Subcutaneous abdominal adipose tissue (tissue), 5 donors: Measurements from ENCODE around the gene RXRA.

ENCODE experiments used
- H3K27ac ChIP-seq: one replicate; pipeline ENCODE4 v1.7.0; 2013; ENCODE audit warnings: low read depth, mild to moderate bottlenecking, inconsistent platforms, low read length, moderate library complexity
- H3K27me3 ChIP-seq, 5 donors: one replicate each; pipeline ENCODE4 v1.7.0; 2013; ENCODE audit warnings: low read length in 5 of 5, inconsistent platforms in 1 of 5; ENCODE audit not compliant: control insufficient read depth in 5 of 5, insufficient read depth in 4 of 5
- H3K36me3 ChIP-seq, 5 donors: one replicate each; pipeline ENCODE4 v1.7.0; 2013; ENCODE audit warnings: low read length in 5 of 5; ENCODE audit not compliant: control insufficient read depth in 5 of 5, insufficient read depth in 5 of 5
- H3K4me1 ChIP-seq, 5 donors: one replicate each; pipeline ENCODE4 v1.7.0; 2013; ENCODE audit warnings: low read length in 5 of 5, mild to moderate bottlenecking in 3 of 5, moderate library complexity in 1 of 5; ENCODE audit not compliant: control insufficient read depth in 5 of 5, insufficient read depth in 5 of 5
- H3K4me3 ChIP-seq, 5 donors: one replicate each; pipeline ENCODE4 v1.7.0; 2013; ENCODE audit warnings: low read length in 5 of 5, low read depth in 1 of 5
- H3K9ac ChIP-seq, 5 donors: one replicate each; pipeline ENCODE4 v1.7.0; 2013; ENCODE audit warnings: low read length in 5 of 5, mild to moderate bottlenecking in 4 of 5, moderate library complexity in 3 of 5
- H3K9me3 ChIP-seq, 5 donors: one replicate each; pipeline ENCODE4 v1.7.0; 2013; ENCODE audit warnings: low read length in 5 of 5; ENCODE audit not compliant: control insufficient read depth in 5 of 5
- donor health status: healthy.
- donor health status: healthy.
- donor health status: healthy.
- donor health status: healthy.
- donor health status: healthy.

The RXRA gene

DNA sequence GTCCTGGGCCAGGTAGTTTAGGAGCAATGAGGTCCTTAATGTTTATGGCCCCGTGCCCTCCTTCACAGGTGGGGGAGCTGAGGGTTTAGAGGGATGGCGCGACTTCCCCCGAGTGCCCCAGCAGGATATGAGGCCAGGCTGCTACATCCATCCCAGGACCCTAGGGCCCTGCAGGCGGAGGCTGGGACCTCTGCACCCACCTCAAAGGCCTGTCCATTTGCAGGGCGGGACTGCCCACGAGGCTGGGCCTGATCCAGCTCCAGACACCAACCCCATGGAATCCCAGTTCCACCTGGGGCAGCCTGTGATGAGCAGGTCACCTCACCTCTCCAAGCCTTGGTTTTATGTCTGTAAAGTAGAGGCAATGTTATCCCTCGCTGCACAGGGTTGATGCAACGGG lies 142.1 kb downstream of the RXRA start:
- no peaks in the 10 kb centered on the region for H3K9me3 ChIP-seq
- H3K27ac ChIP-seq, result no peak overlapping the region
- peaks cover 0 to 21% (median 4%) of the 10 kb centered on the region in 5 donors for H3K4me1 ChIP-seq
- peaks cover 0 to 4% (median 0%) of the 10 kb centered on the region in 5 donors for H3K27me3 ChIP-seq
- no peak overlapping the region for H3K4me3 ChIP-seq
- H3K36me3 ChIP-seq, result no peaks in the 10 kb centered on the region
- H3K9ac ChIP-seq, result no peak overlapping the region

DNA sequence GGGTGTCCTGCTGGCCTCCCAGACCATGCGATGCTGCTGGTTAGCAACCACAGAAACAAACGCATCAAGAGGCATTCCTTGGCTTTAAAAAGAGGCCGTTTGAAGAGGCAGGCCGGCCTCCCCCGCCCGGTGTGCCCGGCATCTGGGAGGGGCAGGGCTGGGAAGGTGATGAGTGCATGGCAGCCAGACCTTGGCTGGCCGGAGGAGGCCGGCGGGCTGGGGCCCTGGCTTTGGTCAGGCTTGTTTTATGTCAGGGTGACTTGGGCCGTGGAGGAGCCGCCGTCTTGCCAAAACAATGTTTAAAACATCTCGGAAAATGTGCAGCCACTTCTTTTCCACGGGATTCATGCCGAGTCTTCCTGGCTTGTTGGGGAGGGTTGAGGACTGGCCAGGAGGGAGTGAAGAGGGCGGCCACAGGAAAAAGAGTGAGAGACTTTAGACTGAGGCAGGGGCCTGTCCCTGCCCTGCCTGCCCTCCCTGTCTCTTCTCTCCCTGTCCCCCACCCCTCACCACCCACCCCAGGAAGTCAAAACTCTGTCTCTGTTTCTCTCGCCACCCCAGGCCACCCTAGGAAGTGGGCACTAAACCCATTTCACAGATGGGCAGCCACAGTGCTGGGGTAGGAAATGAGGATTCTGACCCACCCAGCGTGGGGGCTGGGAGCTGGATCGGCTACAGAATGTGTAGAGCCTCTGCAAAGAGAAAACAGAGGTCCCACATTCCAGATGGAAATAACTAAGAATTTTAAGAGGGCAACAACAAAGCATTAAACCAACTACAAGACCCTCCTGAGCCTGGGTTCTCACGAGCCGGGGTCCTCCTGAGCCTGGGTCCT lies 143.0 kb downstream of the RXRA start:
- H3K27me3 ChIP-seq, result peaks cover 0 to 4% (median 0%) of the 10 kb centered on the region in 5 donors
- H3K9me3 ChIP-seq, result no peaks in the 10 kb centered on the region
- peaks cover 0 to 30% (median 11%) of the 10 kb centered on the region in 5 donors for H3K4me1 ChIP-seq
- H3K36me3 ChIP-seq, result no peaks in the 10 kb centered on the region
- no peak overlapping the region for H3K27ac ChIP-seq
- no peak overlapping the region for H3K4me3 ChIP-seq
- H3K9ac ChIP-seq, result no peak overlapping the region

DNA sequence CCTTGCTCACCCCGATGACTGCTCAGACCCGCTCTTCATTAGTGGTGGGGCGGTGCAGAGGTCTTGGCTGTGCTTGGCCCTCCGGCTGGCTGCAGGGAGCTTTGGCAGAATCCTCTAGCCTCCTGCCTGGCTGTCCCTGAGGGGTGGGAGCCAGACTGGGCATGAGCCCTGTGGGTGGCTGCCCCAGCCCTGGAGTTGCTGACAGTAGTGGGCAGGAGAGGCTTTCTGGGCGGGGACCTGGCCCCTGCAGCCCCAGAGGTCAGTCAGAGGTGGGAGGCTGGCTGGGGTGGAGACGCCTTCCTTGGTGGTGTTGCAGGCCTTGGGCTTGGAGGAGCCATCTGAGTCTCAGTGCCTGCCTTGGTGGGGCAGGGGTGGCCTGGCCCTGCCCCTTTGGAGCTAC lies 146.0 kb downstream of the RXRA start:
- Histone ChIP-seq H3K9ac (no peak overlapping the region), H3K27ac (no peak overlapping the region), H3K4me3 (no peak overlapping the region), H3K36me3 (no peaks in the 10 kb centered on the region), H3K27me3 (peaks cover 0 to 4% (median 0%) of the 10 kb centered on the region in 5 donors), H3K9me3 (no peaks in the 10 kb centered on the region), H3K4me1 (peaks cover 2 to 50% (median 27%) of the 10 kb centered on the region in 5 donors)

DNA sequence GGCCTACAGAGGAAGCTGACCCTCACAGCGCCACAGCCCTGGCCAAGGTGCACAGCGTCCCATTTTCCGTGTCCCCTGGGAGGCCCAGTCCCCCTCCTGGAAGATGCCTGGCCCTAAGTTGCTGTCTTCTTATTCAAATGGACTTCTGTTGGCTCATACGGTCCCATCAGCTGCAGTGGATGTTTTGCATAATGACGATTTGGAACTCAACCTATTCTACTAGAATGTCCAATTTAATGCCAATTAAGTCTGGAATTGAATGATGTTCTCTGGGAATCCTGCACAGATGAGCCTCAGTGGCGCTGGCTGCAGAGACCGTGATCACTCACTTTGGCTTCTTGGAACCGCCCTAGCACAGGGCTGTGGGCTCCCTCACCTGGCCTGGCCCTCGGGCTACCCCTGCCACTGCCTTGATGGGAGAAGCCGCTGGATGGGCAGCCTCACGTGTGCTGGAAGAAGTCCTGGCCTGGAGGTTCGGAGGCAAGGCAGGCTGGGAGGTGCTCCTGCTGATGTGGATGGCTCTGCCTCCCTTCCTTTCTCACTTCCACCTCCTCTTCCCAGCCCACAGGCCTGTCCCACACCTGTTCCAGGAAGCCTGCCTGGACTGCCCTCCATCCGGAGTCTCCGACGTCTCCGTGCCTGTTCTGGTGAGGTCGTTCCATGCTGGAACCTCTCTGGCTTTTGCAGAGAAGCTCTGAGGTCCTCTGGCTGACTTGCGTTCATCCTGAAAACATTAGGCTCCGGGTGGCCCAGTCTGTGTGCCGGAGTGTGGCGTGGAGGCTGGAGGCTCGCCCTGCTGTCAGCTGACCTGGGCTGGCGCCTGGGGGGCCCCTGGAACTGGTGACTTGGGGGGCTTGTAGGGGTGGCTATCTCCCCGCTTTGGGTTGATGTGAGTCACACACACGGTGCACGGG lies 147.1 kb downstream of the RXRA start:
- H3K4me1 ChIP-seq, result peaks cover 2 to 50% (median 27%) of the 10 kb centered on the region in 5 donors
- no peak overlapping the region for H3K4me3 ChIP-seq
- H3K27me3 ChIP-seq, result no peaks in the 10 kb centered on the region
- no peak overlapping the region for H3K9ac ChIP-seq
- no peaks in the 10 kb centered on the region for H3K36me3 ChIP-seq
- no peaks in the 10 kb centered on the region for H3K9me3 ChIP-seq
- H3K27ac ChIP-seq, result no peak overlapping the region

DNA sequence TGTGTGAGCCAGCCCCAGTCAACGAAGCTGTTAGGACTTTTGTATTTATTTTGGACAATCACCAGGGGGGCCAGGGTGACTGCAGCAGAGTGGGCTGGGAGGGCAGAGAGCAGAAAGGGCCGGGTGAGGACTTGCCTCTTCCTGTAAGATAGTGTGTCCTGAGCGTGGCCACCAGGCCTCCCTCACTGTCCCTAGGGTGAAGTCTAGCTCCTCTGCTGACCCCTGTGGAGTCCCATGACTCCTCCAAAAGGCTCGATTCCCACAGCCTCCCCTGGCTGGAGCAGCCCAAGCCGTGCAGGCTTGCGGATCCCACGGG lies 147.8 kb downstream of the RXRA start:
- H3K36me3 ChIP-seq, result no peaks in the 10 kb centered on the region
- H3K4me1 ChIP-seq, result peaks cover 2 to 45% (median 27%) of the 10 kb centered on the region in 5 donors
- H3K9ac ChIP-seq, result no peak overlapping the region
- H3K27me3 ChIP-seq, result no peaks in the 10 kb centered on the region
- H3K9me3 ChIP-seq, result no peaks in the 10 kb centered on the region
- no peak overlapping the region for H3K27ac ChIP-seq
- no peak overlapping the region for H3K4me3 ChIP-seq

DNA sequence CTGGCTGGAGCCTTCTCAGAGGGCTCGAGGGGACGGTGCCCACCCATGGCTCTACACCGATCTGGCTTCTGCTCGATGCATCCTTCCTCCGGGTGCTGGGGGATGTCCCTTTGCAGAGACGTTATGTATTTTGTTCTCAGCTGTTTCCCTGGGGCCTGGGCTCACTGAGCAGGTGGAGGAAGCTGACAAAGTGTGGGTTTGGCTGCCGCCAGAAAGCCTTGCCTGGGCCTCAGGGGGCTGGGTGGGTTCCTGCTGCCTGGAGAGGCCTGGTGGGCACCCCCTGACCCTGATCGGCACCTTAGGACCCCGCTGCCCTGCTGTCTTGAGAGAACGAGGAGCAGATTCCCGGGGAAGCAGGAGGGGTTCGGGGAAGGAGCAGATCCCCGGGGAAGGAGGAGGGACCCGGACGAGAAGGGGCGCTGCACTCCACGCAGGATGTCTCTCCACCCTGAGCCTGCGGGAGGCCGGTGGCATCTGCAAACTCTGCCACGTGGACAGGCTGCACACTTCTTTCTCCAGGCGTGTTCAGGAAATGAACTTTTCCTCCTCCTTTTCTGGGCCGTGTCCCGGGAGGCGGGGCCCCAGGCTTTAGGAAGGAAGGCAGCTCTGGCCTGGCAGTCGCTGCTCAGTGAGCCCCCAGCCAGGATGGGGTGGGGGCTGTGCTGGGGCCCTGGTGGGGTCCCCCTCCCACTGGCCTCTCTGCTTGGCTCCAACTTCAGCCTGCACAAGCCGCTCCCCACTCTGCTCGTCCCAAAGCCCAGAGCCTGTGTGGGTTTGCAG lies 148.9 kb downstream of the RXRA start:
- Histone ChIP-seq H3K36me3 (no peaks in the 10 kb centered on the region), H3K4me1 (peaks cover 2 to 42% (median 27%) of the 10 kb centered on the region in 5 donors), H3K27ac (no peak overlapping the region), H3K9me3 (no peaks in the 10 kb centered on the region), H3K9ac (peak overlapping the region in 1 of 5 donors; percentile 19), H3K27me3 (no peaks in the 10 kb centered on the region), H3K4me3 (peak overlapping the region in 2 of 5 donors; percentile 5 to 18)

DNA sequence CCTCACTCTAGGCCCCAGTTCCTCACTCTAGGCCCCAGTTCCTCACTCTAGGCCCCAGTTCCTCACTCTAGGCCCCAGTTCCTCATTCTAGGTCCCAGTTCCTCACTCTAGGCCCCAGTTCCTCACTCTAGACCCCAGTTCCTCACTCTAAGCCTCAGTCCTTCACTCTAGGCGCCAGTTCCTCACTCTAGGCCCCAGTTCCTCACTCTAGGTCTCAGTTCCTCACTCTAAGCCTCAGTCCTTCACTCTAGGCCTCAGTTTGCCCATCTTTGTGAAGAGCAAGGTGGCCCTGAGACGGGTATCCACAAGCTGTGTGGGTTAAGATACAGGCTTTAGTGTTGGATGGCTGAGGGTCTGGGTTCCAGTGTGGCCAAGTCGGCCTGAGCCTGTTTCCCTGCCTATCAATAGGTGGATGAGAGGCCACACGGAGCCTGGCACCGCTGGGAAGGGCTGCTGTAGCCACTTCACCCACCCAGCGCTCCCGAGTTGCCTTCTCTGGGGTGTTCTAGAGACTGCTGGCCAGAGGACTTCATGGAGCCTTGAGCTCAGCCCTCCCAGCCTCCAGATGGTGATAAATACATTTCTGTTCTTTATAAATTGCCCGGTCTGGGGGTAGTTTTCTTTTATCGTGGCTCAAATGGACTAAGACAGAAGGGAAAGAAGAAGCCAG lies 150.2 kb downstream of the RXRA start:
- H3K4me1 ChIP-seq, result peaks cover 2 to 42% (median 27%) of the 10 kb centered on the region in 5 donors
- peak overlapping the region; percentile 30 for H3K27ac ChIP-seq
- no peaks in the 10 kb centered on the region for H3K36me3 ChIP-seq
- H3K4me3 ChIP-seq, result no peak overlapping the region
- H3K27me3 ChIP-seq, result no peaks in the 10 kb centered on the region
- peak overlapping the region in 2 of 5 donors; percentile 51 to 54 for H3K9ac ChIP-seq
- no peaks in the 10 kb centered on the region for H3K9me3 ChIP-seq

DNA sequence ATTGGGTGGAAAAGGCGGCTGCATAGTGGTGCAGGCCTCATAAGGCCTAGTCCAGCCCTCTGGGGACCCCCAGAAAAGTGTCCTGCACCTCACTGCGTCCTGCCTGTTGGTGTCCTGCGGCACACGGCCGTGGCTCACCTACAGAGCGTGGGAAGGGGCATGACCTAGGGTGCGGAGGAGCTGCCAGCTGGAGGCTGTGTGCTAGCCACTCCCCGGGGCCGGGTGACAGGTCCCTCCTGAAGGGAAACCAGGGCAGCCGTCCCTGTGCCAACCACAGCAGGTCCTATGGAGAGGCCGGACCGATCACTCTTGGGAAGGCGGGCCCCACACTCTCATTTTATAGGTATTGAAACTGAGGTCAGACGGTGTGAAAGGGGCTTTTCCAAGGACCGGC lies 150.7 kb downstream of the RXRA start:
- Histone ChIP-seq H3K4me3 (no peak overlapping the region), H3K27ac (no peak overlapping the region), H3K36me3 (no peaks in the 10 kb centered on the region), H3K9me3 (no peaks in the 10 kb centered on the region), H3K9ac (peak overlapping the region in 2 of 5 donors; percentile 51 to 54), H3K4me1 (peaks cover 2 to 40% (median 27%) of the 10 kb centered on the region in 5 donors), H3K27me3 (peaks cover 0 to 3% (median 0%) of the 10 kb centered on the region in 5 donors)

DNA sequence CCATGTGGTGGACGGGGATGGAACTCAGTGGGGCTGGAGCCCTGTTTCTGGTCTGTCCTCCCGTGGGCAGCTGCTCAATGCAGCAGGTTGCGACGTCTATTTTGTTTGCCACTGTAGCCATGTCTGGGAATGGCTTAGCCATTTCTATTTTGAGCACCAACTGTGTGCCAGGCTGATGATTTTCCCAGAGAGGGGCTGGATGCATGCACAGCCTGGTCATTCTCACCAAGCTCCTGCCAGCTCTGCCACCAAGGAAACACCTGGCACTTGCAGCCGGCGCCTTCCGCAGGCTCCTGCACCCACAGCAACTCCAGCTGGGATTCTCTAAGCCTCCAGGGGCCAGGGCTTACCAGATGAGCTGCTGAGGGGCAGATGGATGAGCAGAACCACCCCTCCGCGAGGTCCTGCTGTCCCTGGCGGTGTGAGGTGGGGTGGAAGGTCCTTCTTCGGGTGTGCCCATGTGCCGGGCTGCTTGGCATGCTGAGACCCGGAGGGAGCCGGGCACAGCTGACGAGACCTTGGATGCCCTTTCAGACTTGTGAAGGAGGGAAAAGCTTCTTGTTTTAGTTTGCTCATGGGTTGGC lies 151.2 kb downstream of the RXRA start:
- no peaks in the 10 kb centered on the region for H3K36me3 ChIP-seq
- peak overlapping the region in 1 of 5 donors; percentile 35 for H3K9ac ChIP-seq
- H3K9me3 ChIP-seq, result no peaks in the 10 kb centered on the region
- peaks cover 0 to 3% (median 0%) of the 10 kb centered on the region in 5 donors for H3K27me3 ChIP-seq
- H3K4me1 ChIP-seq, result peaks cover 2 to 35% (median 27%) of the 10 kb centered on the region in 5 donors
- H3K4me3 ChIP-seq, result no peak overlapping the region
- H3K27ac ChIP-seq, result no peak overlapping the region
